NCI-H2227 (cell line): ENCODE results near the gene SEMA4C.
"Not testable (repeated sequence)": the region's sequence is repeated elsewhere in the genome, so short reads cannot be mapped to it uniquely, and the experiment has no call there.

ENCODE experiments used
- DNase-seq: peaks from one replicate; lab custom pipeline; 2025; ENCODE audit not compliant: unreplicated experiment; lab: John Stamatoyannopoulos, UW

The SEMA4C gene

GRCh38 chr2:96897491-96898134, 27.7 kb upstream of the SEMA4C start:
- DNase-seq: no peak

- DNase-seq: no peak
Measured at GRCh38 chr2:96895746-96896651, 26.1 kb upstream of the SEMA4C start.

- no peak for DNase-seq
Measured at GRCh38 chr2:96895032-96895745, 25.3 kb upstream of the SEMA4C start.

- DNase-seq: no peak
Measured at GRCh38 chr2:96894151-96894531, 24.3 kb upstream of the SEMA4C start.

- no peak for DNase-seq
Measured at GRCh38 chr2:96893289-96894150, 23.6 kb upstream of the SEMA4C start.

GRCh38 chr2:96891591-96892333, 21.9 kb upstream of the SEMA4C start:
- DNase-seq: no peak

- no peak for DNase-seq
Measured at GRCh38 chr2:96890726-96891385, 21.0 kb upstream of the SEMA4C start.

GRCh38 chr2:96890252-96890651, 20.4 kb upstream of the SEMA4C start:
- DNase-seq: no peak

GRCh38 chr2:96889502-96889901, 19.6 kb upstream of the SEMA4C start:
- not testable (repeated sequence) for DNase-seq

- DNase-seq: no peak
Measured at GRCh38 chr2:96888072-96889011, 18.5 kb upstream of the SEMA4C start.

GRCh38 chr2:96887493-96888012, 17.7 kb upstream of the SEMA4C start:
- DNase-seq: no peak

GRCh38 chr2:96885432-96886347, 15.8 kb upstream of the SEMA4C start:
- DNase-seq: no peak

GRCh38 chr2:96884299-96885094, 14.6 kb upstream of the SEMA4C start:
- no peak for DNase-seq

GRCh38 chr2:96883306-96883705, 13.4 kb upstream of the SEMA4C start:
- no peak for DNase-seq

- no peak for DNase-seq
Measured at GRCh38 chr2:96882906-96883305, 13.0 kb upstream of the SEMA4C start.

- DNase-seq: no peak
Measured at GRCh38 chr2:96882230-96882629, 12.3 kb upstream of the SEMA4C start.
